H9 (cell line): ENCODE results near the gene PHTF2. TPM values are rescaled to one million over a fixed set of nuclear protein-coding genes. Genes with fewer than 3 reads are reported as not detected.

ENCODE experiments used
- DNase-seq: peaks from one replicate; pipeline ENCODE4 v3.0.0-alpha.2; 2017
- H2AFZ ChIP-seq: one replicate; pipeline ENCODE4 v1.6.1; 2013; ENCODE audit warnings: mild to moderate bottlenecking, low read length, control low read depth, moderate library complexity
- H2AK5ac ChIP-seq: 2 replicates; pipeline ENCODE4 v1.6.1; 2013; ENCODE audit warnings: low read length, control low read depth, mixed read lengths; ENCODE audit not compliant: insufficient read length
- H2BK120ac ChIP-seq: one replicate; pipeline ENCODE4 v1.6.1; 2013; ENCODE audit warnings: low read depth, mild to moderate bottlenecking, low read length, control low read depth, inconsistent platforms; ENCODE audit not compliant: poor library complexity, severe bottlenecking
- H2BK12ac ChIP-seq: 2 replicates; pipeline ENCODE4 v1.6.1; 2013; ENCODE audit warnings: low read length, control low read depth, mixed read lengths, low read depth; ENCODE audit not compliant: insufficient read length
- H2BK15ac ChIP-seq: 2 replicates; pipeline ENCODE4 v1.6.1; 2013; ENCODE audit warnings: low read depth, low read length, control low read depth
- H2BK20ac ChIP-seq: one replicate; pipeline ENCODE4 v1.6.1; 2013; ENCODE audit warnings: low read depth, mild to moderate bottlenecking, low read length, control low read depth, inconsistent platforms; ENCODE audit not compliant: poor library complexity, severe bottlenecking
- H2BK5ac ChIP-seq: 2 replicates; pipeline ENCODE4 v1.6.1; 2013; ENCODE audit warnings: low read length, control low read depth, mixed read lengths; ENCODE audit not compliant: insufficient read length
- H3K14ac ChIP-seq: 2 replicates; pipeline ENCODE4 v1.6.1; 2013; ENCODE audit warnings: low read length, control low read depth; ENCODE audit not compliant: insufficient read depth
- H3K18ac ChIP-seq: 2 replicates; pipeline ENCODE4 v1.6.1; 2013; ENCODE audit warnings: low read depth, mild to moderate bottlenecking, mixed read lengths, low read length, control low read depth; ENCODE audit not compliant: insufficient read length
- H3K23ac ChIP-seq: 2 replicates; pipeline ENCODE4 v1.6.1; 2013; ENCODE audit warnings: low read length, control low read depth, mixed read lengths, low read depth; ENCODE audit not compliant: insufficient read length
- H3K23me2 ChIP-seq: 2 replicates; pipeline ENCODE4 v1.6.1; 2013; ENCODE audit warnings: low read depth, mild to moderate bottlenecking, mixed read lengths, low read length, control low read depth; ENCODE audit not compliant: insufficient read length, poor library complexity, severe bottlenecking
- H3K27ac ChIP-seq: 2 replicates; pipeline ENCODE4 v1.5.1; 2013; ENCODE audit warnings: low read length, control low read depth, mixed read lengths, low read depth; ENCODE audit not compliant: insufficient read length
- H3K27me3 ChIP-seq: 2 replicates; pipeline ENCODE4 v1.6.1; 2013; ENCODE audit warnings: low read length, control low read depth, inconsistent platforms; ENCODE audit not compliant: insufficient read depth
- H3K4ac ChIP-seq: 2 replicates; pipeline ENCODE4 v1.6.1; 2013; ENCODE audit warnings: low read depth, mild to moderate bottlenecking, control low read depth, inconsistent platforms, low read length, moderate library complexity
- H3K4me1 ChIP-seq: 2 replicates; pipeline ENCODE4 v1.6.1; 2013; ENCODE audit warnings: low read length, control low read depth, inconsistent platforms; ENCODE audit not compliant: insufficient read depth
- H3K4me2 ChIP-seq: 2 replicates; pipeline ENCODE4 v1.6.1; 2013; ENCODE audit warnings: low read length, control low read depth, mixed read lengths; ENCODE audit not compliant: insufficient read length, insufficient read depth
- H3K56ac ChIP-seq: 2 replicates; pipeline ENCODE4 v1.6.1; 2013; ENCODE audit warnings: low read depth, mild to moderate bottlenecking, mixed read lengths, low read length, control low read depth; ENCODE audit not compliant: insufficient read length
- H3K79me1 ChIP-seq: 2 replicates; pipeline ENCODE4 v1.6.1; 2013; ENCODE audit warnings: low read depth, mild to moderate bottlenecking, moderate library complexity, low read length, control low read depth, inconsistent platforms; ENCODE audit not compliant: insufficient read depth, poor library complexity, severe bottlenecking
- H3K79me2 ChIP-seq: 2 replicates; pipeline ENCODE4 v1.6.1; 2013; ENCODE audit warnings: low read length, control low read depth, inconsistent platforms; ENCODE audit not compliant: insufficient read depth
- H3K9ac ChIP-seq: 2 replicates; pipeline ENCODE4 v1.6.1; 2013; ENCODE audit warnings: low read length, control low read depth, mixed read lengths; ENCODE audit not compliant: insufficient read length; ENCODE audit errors: extremely low read depth
- H3K9me3 ChIP-seq: one replicate; pipeline ENCODE4 v1.6.1; 2013; ENCODE audit warnings: low read depth, low read length, inconsistent platforms; ENCODE audit not compliant: control insufficient read depth
- H3T11ph ChIP-seq: one replicate; pipeline ENCODE4 v1.6.1; 2013; ENCODE audit warnings: mild to moderate bottlenecking, low read length, control low read depth, inconsistent platforms
- H4K20me1 ChIP-seq: one replicate; pipeline ENCODE4 v1.6.1; 2013; ENCODE audit not compliant: control insufficient read depth, insufficient read length, insufficient read depth
- H4K5ac ChIP-seq: 2 replicates; pipeline ENCODE4 v1.6.1; 2013; ENCODE audit warnings: low read depth, mild to moderate bottlenecking, mixed read lengths, low read length, control low read depth; ENCODE audit not compliant: insufficient read length
- H4K8ac ChIP-seq: replicated peaks from 2 replicates; pipeline ENCODE4 v1.6.1; 2013; ENCODE audit warnings: low read length, control low read depth, mixed read lengths, low read depth; ENCODE audit not compliant: insufficient read length
- H4K91ac ChIP-seq: 2 replicates; pipeline ENCODE4 v1.6.1; 2013; ENCODE audit warnings: low read depth, mild to moderate bottlenecking, moderate library complexity, mixed read lengths, low read length, control low read depth; ENCODE audit not compliant: insufficient read length
- H3K27ac Mint-ChIP-seq, 3 experiments: 2 replicates in 2 of 3; 3 replicates in 1 of 3; pipeline ENCODE4 v1.8.0; 2020 to 2021; ENCODE audit warnings: mixed read lengths in 3 of 3, mild to moderate bottlenecking in 1 of 3, moderate library complexity in 1 of 3
- H3K27me3 Mint-ChIP-seq: 2 replicates; pipeline ENCODE4 v1.8.0; 2021; ENCODE audit warnings: low read depth, mild to moderate bottlenecking, moderate library complexity, mixed read lengths
- H3K36me3 Mint-ChIP-seq, 3 experiments: 2 replicates in 2 of 3; 3 replicates in 1 of 3; pipeline ENCODE4 v1.8.0; 2020 to 2021; ENCODE audit warnings: low read depth in 3 of 3, mixed read lengths in 3 of 3; ENCODE audit not compliant: insufficient read depth in 1 of 3
- H3K4me1 Mint-ChIP-seq, 2 experiments: 2 replicates each; pipeline ENCODE4 v1.8.0; 2020; ENCODE audit warnings: mixed read lengths in 2 of 2
- H3K4me3 Mint-ChIP-seq, 2 experiments: 2 replicates in 1 of 2; 3 replicates in 1 of 2; pipeline ENCODE4 v1.8.0; 2020 to 2021; ENCODE audit warnings: mild to moderate bottlenecking in 2 of 2, mixed read lengths in 2 of 2, moderate library complexity in 1 of 2
- H3K9me3 Mint-ChIP-seq, 2 experiments: 2 replicates in 1 of 2; 3 replicates in 1 of 2; pipeline ENCODE4 v1.8.0; 2020; ENCODE audit warnings: mild to moderate bottlenecking in 2 of 2, mixed read lengths in 2 of 2, moderate library complexity in 1 of 2
- WGBS: extraction: QIAGEN DNeasy Blood & Tissue Kit; methylation state at CpG from one replicate; pipeline ENCODE4 v1.1.7; 2013; ENCODE audit warnings: missing lambda C conversion rate, low lambda C conversion rate, mixed read lengths; ENCODE audit not compliant: insufficient read length; ENCODE audit errors: extremely low coverage; 5-methylcytosine and 5-hydroxymethylcytosine counted together
- total RNA-seq: library from RNA; stranded (reverse); gene quantifications from 2 replicates; pipeline ENCODE4 v1.2.1, GENCODE V29; 2021
- TF ChIP-seq, protein P1 (sequence below): fragments of 200-600 bp; sonication (generic); conservative IDR thresholded peaks from 3 replicates; pipeline ENCODE4 v1.8.0; 2021; ENCODE audit warnings: antibody characterized with exemption, mild to moderate bottlenecking

Gene PHTF2
- total RNA-seq, 1 experiment from 2014 or later = 16.2 TPM

DNA sequence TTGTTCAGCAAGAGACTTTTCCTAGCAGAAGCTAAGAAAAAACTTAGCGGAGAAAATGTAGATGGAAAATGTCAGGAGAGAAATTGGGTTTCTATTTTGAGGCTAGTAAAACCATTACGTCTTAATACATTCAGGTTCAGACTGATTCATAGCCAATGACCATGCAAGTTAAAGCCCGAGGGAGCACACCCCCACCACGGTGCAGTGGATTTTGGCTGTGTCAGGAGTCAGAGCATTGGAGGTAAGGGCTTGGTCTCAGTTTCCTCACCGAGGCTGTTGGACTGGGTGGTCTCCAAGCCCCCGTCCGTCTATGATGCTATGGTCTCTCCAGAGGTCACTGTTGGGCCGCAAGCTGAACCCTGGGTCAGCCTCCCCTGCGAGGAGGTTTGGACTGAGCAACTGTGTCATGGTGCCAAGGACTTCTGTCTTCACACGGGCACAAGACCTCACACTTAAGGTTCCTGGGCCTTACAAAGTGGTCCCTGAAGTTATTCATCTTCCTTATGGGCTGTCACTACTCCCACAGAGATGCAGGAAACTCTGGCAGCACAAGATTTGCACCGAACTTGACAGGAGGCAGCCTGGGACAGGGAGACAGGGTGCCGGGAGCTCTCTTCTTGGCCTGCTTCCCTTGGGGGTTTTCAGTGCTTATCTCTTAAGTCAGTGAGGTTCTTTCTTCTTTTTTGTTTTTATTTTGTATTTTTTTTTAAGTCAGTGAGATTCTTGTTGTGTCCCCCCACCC lies 186.8 kb downstream of the PHTF2 start:
- Mint-ChIP-seq H3K27ac (no peak overlapping the region), H3K9me3 (no peaks in the 10 kb centered on the region), H3K4me1 (peaks cover 7 to 8% of the 10 kb centered on the region in 2 experiments), H3K27me3 (peaks cover 5% of the 10 kb centered on the region; the same call in 1 of the 2 replicates), H3K36me3 (no peaks in the 10 kb centered on the region; a peak in 1 of 7 replicates), H3K4me3 (no peak overlapping the region)
- Histone ChIP-seq H2BK12ac (no peak overlapping the region), H4K20me1 (no peaks in the 10 kb centered on the region), H3K9ac (no peak overlapping the region), H2BK5ac (no peak overlapping the region), H2AFZ (no peak overlapping the region), H3K18ac (no peak overlapping the region), H2AK5ac (no peak overlapping the region), H4K91ac (no peak overlapping the region), H3K9me3 (no peaks in the 10 kb centered on the region), H3K14ac (no peak overlapping the region), H2BK20ac (no peak overlapping the region), H3K23ac (no peak overlapping the region), H3K27me3 (no peaks in the 10 kb centered on the region), H4K5ac (no peak overlapping the region), H2BK120ac (no peak overlapping the region), H3K4ac (no peak overlapping the region), H3K79me1 (no peaks in the 10 kb centered on the region), H3K23me2 (no peaks in the 10 kb centered on the region), H2BK15ac (no peak overlapping the region), H3K4me1 (no peaks in the 10 kb centered on the region), H3K27ac (no peak overlapping the region), H3K4me2 (no peak overlapping the region), H3K79me2 (no peaks in the 10 kb centered on the region), H3T11ph (no peak overlapping the region), H4K8ac (no peak overlapping the region), H3K56ac (no peak overlapping the region)
- WGBS = no CpG with 5 or more reads among the region's 12 CpGs
- no peak for DNase-seq
- TF ChIP-seq, protein P1, sequence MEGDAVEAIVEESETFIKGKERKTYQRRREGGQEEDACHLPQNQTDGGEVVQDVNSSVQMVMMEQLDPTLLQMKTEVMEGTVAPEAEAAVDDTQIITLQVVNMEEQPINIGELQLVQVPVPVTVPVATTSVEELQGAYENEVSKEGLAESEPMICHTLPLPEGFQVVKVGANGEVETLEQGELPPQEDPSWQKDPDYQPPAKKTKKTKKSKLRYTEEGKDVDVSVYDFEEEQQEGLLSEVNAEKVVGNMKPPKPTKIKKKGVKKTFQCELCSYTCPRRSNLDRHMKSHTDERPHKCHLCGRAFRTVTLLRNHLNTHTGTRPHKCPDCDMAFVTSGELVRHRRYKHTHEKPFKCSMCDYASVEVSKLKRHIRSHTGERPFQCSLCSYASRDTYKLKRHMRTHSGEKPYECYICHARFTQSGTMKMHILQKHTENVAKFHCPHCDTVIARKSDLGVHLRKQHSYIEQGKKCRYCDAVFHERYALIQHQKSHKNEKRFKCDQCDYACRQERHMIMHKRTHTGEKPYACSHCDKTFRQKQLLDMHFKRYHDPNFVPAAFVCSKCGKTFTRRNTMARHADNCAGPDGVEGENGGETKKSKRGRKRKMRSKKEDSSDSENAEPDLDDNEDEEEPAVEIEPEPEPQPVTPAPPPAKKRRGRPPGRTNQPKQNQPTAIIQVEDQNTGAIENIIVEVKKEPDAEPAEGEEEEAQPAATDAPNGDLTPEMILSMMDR = no peak
